ENCODE data around the gene SF3A2.

- TF ChIP-seq CTCF (IDR thresholded peaks at IDR 0.05; ENCODE audit: extremely low read depth in 1 of 2, insufficient read depth in 1 of 2, low read depth in 1 of 2, low read length in 2 of 2) (no peak), POLR2A (IDR thresholded peaks at IDR 0.05; ENCODE audit: low read depth, low read length) (no peak), POLR2AphosphoS5 (IDR thresholded peaks at IDR 0.05; ENCODE audit: insufficient read depth, low read depth, low read length) (no peak), JUN (IDR thresholded peaks at IDR 0.05; ENCODE audit: borderline replicate concordance, insufficient read depth, insufficient read length, low read depth) (no peak), EZH2 (IDR thresholded peaks at IDR 0.05; ENCODE audit: borderline replicate concordance, low read depth, low read length, severe bottlenecking) (no peak)
Measured at GRCh38 chr19:2195914-2196313, 40.7 kb upstream of the SF3A2 start.

Data from endothelial cell of umbilical vein (primary cell).